HS-27A (cell line): ENCODE measurements around the gene CHRNA3.

ENCODE experiments used
- DNase-seq: peaks from one replicate; pipeline ENCODE4 v3.0.0-alpha.2; 2012; ENCODE audit warnings: low read depth, missing footprints

Gene CHRNA3

DNA sequence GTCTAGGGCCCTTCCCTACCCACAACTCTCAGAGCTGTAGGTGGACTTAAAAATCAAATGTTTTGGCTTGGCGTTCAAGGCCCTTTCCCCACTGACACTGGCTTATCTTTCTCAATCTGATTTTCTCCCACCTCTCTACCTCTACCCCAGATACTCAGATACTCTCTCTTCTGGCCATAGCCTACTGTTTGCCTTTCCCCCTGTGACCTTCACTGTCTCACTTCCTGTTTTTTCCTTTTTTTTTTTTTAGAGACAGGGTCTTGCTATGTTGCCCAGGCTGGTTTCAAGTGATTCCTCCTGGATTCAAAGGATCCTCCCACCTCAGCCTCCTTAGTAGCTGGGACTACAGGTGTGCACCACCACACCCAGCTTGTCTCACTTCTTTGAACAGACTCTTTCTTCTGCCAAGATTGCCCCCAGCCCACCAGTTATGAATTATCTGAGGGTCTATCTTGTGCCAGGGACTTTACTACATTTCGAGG lies 15.6 kb upstream of the CHRNA3 start:
- no peak for DNase-seq

DNA sequence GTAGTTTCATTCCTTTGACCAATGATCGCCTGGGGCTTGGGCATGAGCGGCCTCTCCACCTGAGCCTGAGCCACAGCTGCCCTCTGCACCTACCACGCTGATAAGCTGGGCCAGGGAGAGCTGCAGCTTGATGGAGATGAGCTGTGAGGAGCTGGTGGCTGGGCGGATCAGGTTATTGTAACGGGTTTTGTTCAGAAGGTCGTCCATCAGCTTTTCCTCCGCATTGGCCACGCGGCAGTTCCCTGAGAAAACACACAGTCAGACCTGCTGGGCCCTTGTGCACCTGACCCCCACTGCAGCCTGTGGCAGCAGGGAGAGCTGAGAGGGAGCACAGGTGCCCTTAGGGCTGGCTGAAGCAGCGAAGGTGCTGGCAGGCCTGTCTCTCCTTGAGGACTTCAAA lies 14.6 kb upstream of the CHRNA3 start:
- no peak for DNase-seq

DNA sequence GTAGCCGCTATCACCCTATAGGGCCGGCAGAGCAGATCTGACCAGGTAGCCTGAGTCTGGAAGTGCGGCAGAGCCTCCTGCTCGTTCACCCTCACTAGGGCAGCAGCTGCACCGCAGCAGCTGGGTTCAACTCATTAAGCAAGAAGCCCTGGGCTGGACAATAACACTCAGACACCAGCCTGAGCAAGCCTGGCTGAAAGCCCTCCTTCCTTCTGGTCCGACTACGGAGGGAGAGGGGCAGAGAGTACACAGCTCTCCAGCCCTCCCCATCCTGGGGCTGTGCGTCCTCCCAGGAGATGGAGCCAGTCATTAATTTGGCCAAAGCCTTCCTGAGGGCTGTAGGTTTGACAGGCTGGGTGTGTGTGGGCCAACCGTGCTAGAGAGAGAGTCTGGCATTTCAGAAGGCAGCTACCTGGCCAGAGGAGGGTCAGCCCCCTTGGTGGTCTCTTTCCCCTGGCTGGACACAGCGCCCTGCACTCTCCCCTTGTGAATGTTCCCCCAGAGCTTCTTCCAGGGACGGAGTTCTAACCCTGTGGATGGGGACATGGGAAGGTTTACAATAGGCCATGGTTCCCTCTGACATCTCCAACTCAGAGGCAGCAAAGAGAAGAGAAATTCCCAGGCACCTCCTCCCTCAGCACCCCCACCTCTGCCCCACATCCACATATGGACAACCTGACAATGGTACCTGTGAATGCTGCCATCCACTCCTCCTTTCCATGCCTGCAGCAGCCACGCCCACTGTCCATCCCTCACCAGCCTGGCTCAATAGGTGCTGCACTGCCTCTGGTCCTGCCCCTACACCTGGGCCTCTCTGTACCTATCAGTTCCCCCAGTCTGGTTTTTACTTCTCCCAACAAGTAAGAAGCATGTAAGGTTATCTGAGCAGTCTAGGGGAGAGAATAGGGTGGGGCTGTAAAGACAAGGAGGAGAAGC lies 13.7 kb upstream of the CHRNA3 start:
- no peak for DNase-seq

DNA sequence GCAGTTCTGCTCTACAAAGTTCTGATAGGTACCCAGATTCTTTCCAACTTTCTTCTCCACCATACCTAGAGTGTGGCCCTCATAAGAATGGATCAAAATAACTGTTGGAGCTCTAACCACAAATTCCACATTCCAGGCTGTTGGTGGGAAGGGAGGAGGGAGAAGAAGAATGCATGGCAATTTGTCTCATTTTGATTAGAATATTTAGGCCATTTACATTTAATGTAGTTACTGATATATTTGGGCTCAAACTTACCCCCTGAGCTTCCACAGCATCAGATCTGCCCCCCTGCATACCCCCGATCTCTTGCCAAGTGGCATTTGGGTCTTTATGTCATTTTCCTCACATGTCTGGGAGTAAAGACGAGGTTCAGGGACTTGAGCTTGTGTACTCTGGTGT lies 12.6 kb upstream of the CHRNA3 start:
- DNase-seq = no peak

GRCh38 chr15:78630886-78631633 lies 10.3 kb upstream of the CHRNA3 start:
- no peak for DNase-seq

GRCh38 chr15:78629716-78630065 lies 8.9 kb upstream of the CHRNA3 start:
- DNase-seq = no peak

GRCh38 chr15:78629031-78629715 lies 8.4 kb upstream of the CHRNA3 start:
- no peak for DNase-seq

- no peak for DNase-seq
Measured at GRCh38 chr15:78628227-78628626, 7.4 kb upstream of the CHRNA3 start.

DNA sequence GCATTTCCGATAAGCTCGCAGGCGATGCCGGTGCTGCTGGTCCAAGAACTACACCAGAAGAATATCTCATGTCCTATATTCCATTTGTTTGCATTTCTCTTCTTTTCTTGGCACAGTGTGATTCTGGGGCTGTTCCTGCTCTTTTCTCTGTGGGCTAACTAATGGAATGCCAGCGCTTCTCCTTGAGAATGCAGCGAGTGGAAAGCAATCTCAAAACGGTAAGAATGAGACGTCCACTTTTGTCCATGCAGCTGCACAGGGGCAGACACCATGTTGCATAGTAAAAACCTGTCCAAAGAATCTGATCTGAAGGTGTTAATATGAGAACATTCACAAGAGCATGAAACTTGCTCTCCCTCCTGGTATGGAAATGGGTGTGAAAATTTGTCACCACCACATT lies 6.6 kb upstream of the CHRNA3 start:
- DNase-seq = no peak

GRCh38 chr15:78626381-78626995 lies 5.7 kb upstream of the CHRNA3 start:
- DNase-seq = no peak

DNA sequence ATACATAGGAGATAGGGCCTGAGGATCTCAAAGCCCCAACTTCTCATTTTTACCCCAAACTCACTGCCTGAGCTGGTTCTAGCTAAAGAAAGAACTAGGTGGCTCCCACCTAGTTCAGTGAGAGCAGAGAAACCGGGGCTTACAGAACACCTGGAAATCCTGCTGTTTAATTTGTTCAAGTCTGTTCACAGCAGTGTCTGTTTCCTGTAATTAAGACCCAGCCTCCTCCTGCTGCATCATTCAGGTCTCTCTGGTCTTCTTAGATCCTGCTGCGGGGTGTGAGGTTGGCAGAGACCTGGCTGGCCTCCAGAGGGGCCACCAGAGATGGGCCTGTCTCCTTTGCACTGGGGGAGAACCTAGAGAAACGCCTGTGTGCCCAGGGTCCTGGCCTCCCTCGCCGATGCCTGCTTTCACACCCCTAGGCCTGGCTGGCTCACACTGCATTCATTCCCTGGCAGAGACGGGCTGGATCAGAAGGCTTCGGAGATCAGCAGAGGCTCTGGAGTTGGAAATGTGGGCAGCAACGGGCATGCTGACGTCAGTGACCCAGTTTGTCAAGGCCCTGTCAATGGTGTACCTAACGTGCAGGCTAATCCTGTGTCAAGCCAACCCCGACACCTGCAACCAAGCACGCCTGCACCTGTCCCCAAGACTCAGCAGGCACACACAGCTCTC lies 4.9 kb upstream of the CHRNA3 start:
- no peak for DNase-seq

DNA sequence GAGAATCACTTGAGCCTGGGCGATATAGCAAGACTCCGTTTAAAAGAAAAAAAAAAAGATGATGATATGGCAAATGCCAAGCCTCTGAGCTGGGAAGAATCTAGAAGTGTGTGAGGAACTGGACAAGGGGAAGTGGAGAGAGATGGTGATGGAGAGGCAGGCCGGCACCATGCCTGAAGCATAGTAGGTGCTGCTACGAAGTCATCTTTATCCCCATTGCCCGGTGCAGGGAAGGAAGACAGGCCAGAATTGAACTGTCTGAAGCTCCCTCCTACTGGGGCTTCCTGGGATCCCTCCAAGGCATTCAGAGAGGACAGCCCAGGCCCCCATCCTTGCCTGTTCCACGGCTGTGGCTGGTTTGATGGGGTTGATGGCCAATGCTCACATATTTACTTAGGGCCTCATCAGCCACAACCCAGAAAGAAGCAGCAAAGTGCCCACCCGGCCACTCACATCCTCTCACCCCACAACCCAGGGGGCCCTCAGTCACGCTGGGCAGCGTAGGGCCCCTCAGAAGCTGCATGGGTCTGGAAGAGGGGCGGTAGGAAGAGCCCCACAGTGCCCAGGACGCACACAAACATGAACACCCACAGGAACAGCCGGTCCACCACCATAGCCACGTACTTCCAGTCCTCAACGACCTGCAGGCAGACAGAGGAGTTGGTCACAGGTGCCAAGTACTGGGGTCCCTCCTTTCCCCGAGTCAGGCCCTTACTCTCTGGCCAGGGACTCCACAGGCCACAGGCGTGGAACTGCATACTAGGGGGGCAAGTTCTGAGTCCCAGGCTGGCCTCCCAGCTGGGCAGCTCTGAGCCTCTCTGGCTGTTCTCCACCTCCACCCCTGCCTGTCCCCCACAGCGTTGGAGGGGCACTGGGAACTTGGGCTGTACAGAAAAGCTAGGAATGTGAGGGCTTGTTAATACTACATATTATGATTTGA lies 4.1 kb upstream of the CHRNA3 start:
- no peak for DNase-seq

DNA sequence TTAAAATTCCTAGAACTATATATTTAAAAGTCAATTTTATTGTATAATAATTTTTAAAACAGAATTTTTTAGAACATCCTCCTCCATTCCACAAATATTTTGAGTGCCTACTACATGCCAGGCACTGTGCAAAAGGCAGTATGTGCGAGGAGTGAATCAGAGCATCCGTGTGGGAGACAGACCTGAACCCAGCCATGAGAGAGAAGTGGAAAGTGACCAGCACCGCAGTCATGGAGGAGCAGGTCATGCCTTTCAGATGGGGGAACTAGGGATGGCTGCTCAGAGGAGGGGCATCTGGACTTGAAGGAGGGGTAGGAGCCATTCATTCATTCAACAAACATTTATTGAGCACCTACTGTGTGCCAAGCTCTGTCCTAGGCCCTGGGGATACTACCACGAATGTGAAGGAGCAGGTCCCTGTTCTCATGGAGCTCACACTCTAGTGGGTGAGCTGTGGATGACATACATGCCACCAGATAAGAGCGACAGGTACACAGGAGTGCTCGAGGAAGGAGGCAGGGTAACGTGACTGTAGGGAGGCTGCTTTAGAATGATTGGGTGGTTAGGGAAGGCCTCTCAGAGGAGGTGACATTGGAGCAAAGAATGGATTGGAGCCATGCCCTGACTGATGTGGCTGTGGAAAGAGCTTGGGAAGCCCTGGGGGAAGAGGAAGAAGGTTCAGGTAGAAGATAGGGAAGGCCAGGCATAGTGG lies 3.1 kb upstream of the CHRNA3 start:
- DNase-seq = no peak

DNA sequence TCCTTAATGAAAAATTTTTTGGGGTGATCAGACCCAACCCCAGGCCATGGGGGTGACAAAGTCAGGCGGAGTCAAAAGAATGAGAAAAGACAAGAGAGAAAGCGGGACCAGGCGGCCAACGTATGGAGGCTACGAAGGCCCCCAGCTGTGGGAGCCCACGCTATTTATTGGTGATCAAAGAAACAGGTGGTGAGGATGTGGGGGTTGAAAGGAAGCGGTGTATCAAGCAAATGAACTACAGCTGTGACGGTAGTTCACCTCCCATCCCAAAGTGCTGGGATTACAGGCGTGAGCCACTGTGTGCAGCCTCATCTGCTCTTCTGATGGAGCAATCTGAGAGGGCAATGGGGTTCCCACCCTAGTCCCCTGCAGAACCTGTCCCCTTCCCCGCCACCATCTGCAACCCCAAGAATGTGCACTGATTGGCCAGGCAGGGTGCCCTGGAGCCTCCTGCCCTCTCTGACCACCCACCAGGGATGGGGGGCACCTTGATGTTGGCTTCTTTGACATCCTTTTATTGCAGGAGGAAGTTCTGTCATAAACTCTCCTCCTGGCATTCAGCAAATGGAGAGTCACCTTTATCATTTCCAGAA lies 1.1 kb upstream of the CHRNA3 start:
- no peak for DNase-seq

GRCh38 chr15:78620021-78620526 lies 722 bp downstream of the CHRNA3 start:
- no peak for DNase-seq

GRCh38 chr15:78619022-78619950 lies 1.5 kb downstream of the CHRNA3 start:
- DNase-seq = no peak

GRCh38 chr15:78618490-78618934 lies 2.3 kb downstream of the CHRNA3 start:
- peak; percentile 72 for DNase-seq

DNA sequence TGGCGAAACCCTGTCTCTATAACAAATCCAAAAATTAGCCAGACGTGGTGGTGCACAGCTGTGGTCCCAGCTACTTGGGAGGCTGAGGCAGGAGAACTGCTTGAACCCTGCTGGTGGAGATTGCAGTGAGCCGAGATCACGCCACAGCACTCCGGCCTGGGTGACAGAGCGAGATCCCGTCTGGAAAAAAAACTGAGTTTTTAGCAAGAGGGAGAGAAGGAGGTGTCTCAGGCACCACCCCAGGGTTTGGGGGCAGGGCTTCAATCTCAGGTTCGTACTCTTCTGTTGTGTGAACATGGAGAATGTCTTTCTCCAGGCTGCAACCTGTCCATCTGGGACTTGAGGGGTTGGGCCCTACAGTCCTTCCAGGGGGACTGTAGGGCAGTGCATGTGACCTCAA lies 2.7 kb downstream of the CHRNA3 start:
- no peak for DNase-seq
